ENCODE data around the gene LILRB5. TPM values are rescaled to one million over a fixed set of nuclear protein-coding genes. Genes with fewer than 3 reads are reported as not detected.

Gene LILRB5
- total RNA-seq, 1 donor from 2014 or later, result not detected

- Mint-ChIP-seq H3K4me3 (no peak overlapping the region), H3K36me3 (no peaks in the 10 kb centered on the region), H3K27ac (no peak overlapping the region), H3K27me3 (ENCODE audit: insufficient read depth, low read depth) (peaks cover 22% of the 10 kb centered on the region), H3K4me1 (no peaks in the 10 kb centered on the region), H3K9me3 (no peaks in the 10 kb centered on the region)
- no peak for TF ChIP-seq EZH2phosphoT487 (IDR thresholded peaks at IDR 0.05)
- TF ChIP-seq EZH2 (IDR thresholded peaks at IDR 0.05), result no peak
- no peak for TF ChIP-seq CTCF (IDR thresholded peaks at IDR 0.05)
- Histone ChIP-seq H3K27ac (no peak overlapping the region), H4K20me1 (ENCODE audit: low read depth) (no peaks in the 10 kb centered on the region), H3K4me2 (no peak overlapping the region), H3K79me2 (ENCODE audit: low read depth) (no peaks in the 10 kb centered on the region), H3K27me3 (peaks cover 39% of the 10 kb centered on the region), H3K36me3 (no peaks in the 10 kb centered on the region), H3K9ac (no peak overlapping the region), H3K4me1 (no peaks in the 10 kb centered on the region), H3F3A (ENCODE audit: low read depth) (no peaks in the 10 kb centered on the region), H3K4me3 (no peak overlapping the region), H2AFZ (replicated peaks) (no peak overlapping the region), H3K9me3 (ENCODE audit: low read depth) (no peaks in the 10 kb centered on the region)
- no peak for DNase-seq (ENCODE audit: low spot score)
Observed at GRCh38 chr19:54299515-54299914, 42.4 kb upstream of the LILRB5 start.

GRCh38 chr19:54299126-54299498 is 42.0 kb upstream of the LILRB5 start:
- Mint-ChIP-seq H3K27me3 (ENCODE audit: insufficient read depth, low read depth) (peaks cover 24% of the 10 kb centered on the region), H3K4me3 (no peak overlapping the region), H3K4me1 (no peaks in the 10 kb centered on the region), H3K27ac (no peak overlapping the region), H3K9me3 (no peaks in the 10 kb centered on the region), H3K36me3 (no peaks in the 10 kb centered on the region)
- Histone ChIP-seq H4K20me1 (ENCODE audit: low read depth) (no peaks in the 10 kb centered on the region), H3K4me1 (no peaks in the 10 kb centered on the region), H3F3A (ENCODE audit: low read depth) (no peaks in the 10 kb centered on the region), H3K36me3 (no peaks in the 10 kb centered on the region), H3K27ac (no peak overlapping the region), H3K27me3 (peaks cover 39% of the 10 kb centered on the region), H2AFZ (replicated peaks) (no peak overlapping the region), H3K79me2 (ENCODE audit: low read depth) (no peaks in the 10 kb centered on the region), H3K9me3 (ENCODE audit: low read depth) (no peaks in the 10 kb centered on the region), H3K4me2 (no peak overlapping the region), H3K9ac (no peak overlapping the region), H3K4me3 (no peak overlapping the region)
- TF ChIP-seq EZH2 (IDR thresholded peaks at IDR 0.05), result no peak
- TF ChIP-seq EZH2phosphoT487 (IDR thresholded peaks at IDR 0.05), result no peak
- no peak for TF ChIP-seq CTCF (IDR thresholded peaks at IDR 0.05)
- no peak for DNase-seq (ENCODE audit: low spot score)

- no peak for TF ChIP-seq CTCF (IDR thresholded peaks at IDR 0.05)
- TF ChIP-seq EZH2 (IDR thresholded peaks at IDR 0.05), result no peak
- no peak for TF ChIP-seq EZH2phosphoT487 (IDR thresholded peaks at IDR 0.05)
- Histone ChIP-seq H3K27me3 (peaks cover 39% of the 10 kb centered on the region), H2AFZ (replicated peaks) (no peak overlapping the region), H3K4me2 (no peak overlapping the region), H3F3A (ENCODE audit: low read depth) (no peaks in the 10 kb centered on the region), H3K9ac (no peak overlapping the region), H3K27ac (no peak overlapping the region), H4K20me1 (ENCODE audit: low read depth) (no peaks in the 10 kb centered on the region), H3K4me1 (no peaks in the 10 kb centered on the region), H3K4me3 (no peak overlapping the region), H3K36me3 (no peaks in the 10 kb centered on the region), H3K79me2 (ENCODE audit: low read depth) (no peaks in the 10 kb centered on the region), H3K9me3 (ENCODE audit: low read depth) (no peaks in the 10 kb centered on the region)
- no peak for DNase-seq (ENCODE audit: low spot score)
- Mint-ChIP-seq H3K27me3 (ENCODE audit: insufficient read depth, low read depth) (peaks cover 19% of the 10 kb centered on the region), H3K27ac (no peak overlapping the region), H3K4me3 (no peak overlapping the region), H3K4me1 (no peaks in the 10 kb centered on the region), H3K36me3 (no peaks in the 10 kb centered on the region), H3K9me3 (peaks cover 2% of the 10 kb centered on the region)
Observed at GRCh38 chr19:54298357-54299125, 41.5 kb upstream of the LILRB5 start.
